Renal pelvis (tissue), 4 donors: ENCODE measurements around the gene MC2R. TPM values are rescaled to one million over a fixed set of nuclear protein-coding genes. Genes with fewer than 3 reads are reported as not detected.
"Not testable (repeated sequence)": the region's sequence is repeated elsewhere in the genome, so short reads cannot be mapped to it uniquely, and the experiment has no call there.

ENCODE experiments used
- DNase-seq: peaks from one replicate; pipeline ENCODE4 v3.0.0-alpha.2; 2013
- polyA plus RNA-seq, 3 donors: library from polyadenylated mRNA; unstranded; fragments of 120-200 nt; gene quantifications; one replicate each; pipeline ENCODE4 v1.2.1, GENCODE V29; 2013; ENCODE audit not compliant: insufficient read length in 3 of 3

MC2R gene
- polyA plus RNA-seq, 3 donors: 0.24 to 0.28 TPM; not detected in 1

GRCh38 chr18:13893418-13893760 is 21.9 kb downstream of the MC2R start:
- DNase-seq: no peak

- no peak for DNase-seq
Observed at GRCh38 chr18:13892098-13892497, 23.2 kb downstream of the MC2R start.

- no peak for DNase-seq
Observed at GRCh38 chr18:13890761-13891361, 24.5 kb downstream of the MC2R start.

GRCh38 chr18:13889671-13890070 is 25.7 kb downstream of the MC2R start:
- no peak for DNase-seq

- DNase-seq: no peak
Observed at GRCh38 chr18:13888191-13888716, 27.1 kb downstream of the MC2R start.

GRCh38 chr18:13885009-13885408 is 30.3 kb downstream of the MC2R start:
- DNase-seq: no peak

- DNase-seq: no peak
Observed at GRCh38 chr18:13879937-13880336, 35.4 kb downstream of the MC2R start.

- DNase-seq: no peak
Observed at GRCh38 chr18:13879492-13879891, 35.8 kb downstream of the MC2R start.

- DNase-seq: no peak
Observed at GRCh38 chr18:13878857-13879256, 36.5 kb downstream of the MC2R start.

- no peak for DNase-seq
Observed at GRCh38 chr18:13877157-13877556, 38.2 kb downstream of the MC2R start.

GRCh38 chr18:13874558-13874957 is 40.8 kb downstream of the MC2R start:
- DNase-seq: no peak

GRCh38 chr18:13872932-13873331 is 42.4 kb downstream of the MC2R start:
- DNase-seq: no peak

- DNase-seq: no peak
Observed at GRCh38 chr18:13872373-13872772, 43.0 kb downstream of the MC2R start.

GRCh38 chr18:13871701-13872100 is 43.6 kb downstream of the MC2R start:
- DNase-seq: no peak

- no peak for DNase-seq
Observed at GRCh38 chr18:13868501-13869271, 46.6 kb downstream of the MC2R start.

GRCh38 chr18:13862898-13863297 is 52.4 kb downstream of the MC2R start:
- not testable (repeated sequence) for DNase-seq

GRCh38 chr18:13849791-13850190 is 65.5 kb downstream of the MC2R start:
- no peak for DNase-seq

GRCh38 chr18:13836559-13836958 is 78.8 kb downstream of the MC2R start:
- no peak for DNase-seq

GRCh38 chr18:13835202-13835601 is 80.1 kb downstream of the MC2R start:
- DNase-seq: no peak

GRCh38 chr18:13834496-13835015 is 80.8 kb downstream of the MC2R start:
- no peak for DNase-seq
